ENCODE results near the gene JADE1. TPM values are rescaled to one million over a fixed set of nuclear protein-coding genes. Genes with fewer than 3 reads are reported as not detected.

Gene JADE1
- total and polyA plus RNA-seq, 9 of the 15 experiments (the other 6 are each of a cell fraction or from before 2014, with no cell fraction given): 8.3 to 37.9 (median 24.4) TPM

DNA sequence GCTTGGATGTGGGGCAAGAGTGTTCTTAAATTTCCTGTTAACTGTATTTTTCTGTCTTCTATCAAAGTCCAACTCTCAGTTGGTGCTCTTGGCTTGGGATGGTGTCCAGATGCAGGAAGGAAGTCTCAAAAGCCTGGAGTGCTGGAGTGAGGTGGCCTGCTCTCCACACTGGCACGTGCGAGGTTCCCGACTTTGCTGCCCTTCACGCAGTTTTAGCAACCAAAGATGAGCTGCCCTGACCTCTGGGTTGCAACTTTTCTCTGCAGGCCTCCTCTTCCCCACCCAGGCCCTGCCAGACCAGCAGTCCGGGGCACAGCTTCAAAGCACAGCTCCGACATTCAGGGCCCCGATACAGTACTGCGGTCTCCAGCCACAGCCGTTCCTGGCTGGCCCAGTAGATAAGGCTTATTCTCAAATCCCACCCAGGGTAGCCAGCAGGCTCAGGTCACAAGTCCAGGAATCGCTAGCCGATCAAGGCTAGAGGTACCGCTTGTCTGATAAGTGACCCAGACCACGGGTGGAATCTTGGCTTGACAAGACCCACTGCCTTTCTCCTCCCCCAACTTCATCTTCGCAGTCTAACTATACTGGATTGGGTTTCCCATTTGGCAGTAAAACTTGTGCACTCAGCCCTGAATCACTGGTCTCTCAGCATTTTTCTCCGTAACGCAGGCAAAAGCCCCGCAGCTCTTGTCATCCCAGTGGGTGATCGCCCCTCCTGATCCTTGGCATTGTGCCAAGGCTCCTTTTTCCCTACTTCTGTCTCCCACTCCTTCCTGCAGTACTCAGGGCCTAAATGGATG lies 21.8 kb upstream of the JADE1 start (continued):
- TF ChIP-seq TCF7 (IDR thresholded peaks at IDR 0.05; ENCODE audit: borderline replicate concordance) (0 out of 2 replicates have a peak, but pooled peaks have one; percentile 75), TAL1 (IDR thresholded peaks at IDR 0.05) (peak; percentile 78), CREB1 (IDR thresholded peaks at IDR 0.05) (peak; percentile 21; the same call in 1 of the 2 replicates), CREB1 (CRISPR knock-in tag; IDR thresholded peaks at IDR 0.05) (no peak), DPF2 (IDR thresholded peaks at IDR 0.05) (peak; percentile 67), ZNF766 (CRISPR knock-in tag; conservative IDR thresholded peaks at IDR 0.05) (peak; percentile 48; the same call in 1 of the 2 replicates), JUN (IDR thresholded peaks at IDR 0.05; ENCODE audit: borderline replicate concordance, low read depth, low read length) (0 out of 2 replicates have a peak, but pooled peaks have one; percentile 7), JUN (CRISPR knock-in tag; IDR thresholded peaks at IDR 0.05; ENCODE audit: borderline replicate concordance) (no peak), RNF2 (IDR thresholded peaks at IDR 0.05) (0 out of 2 replicates have a peak, but pooled peaks have one; percentile 42), GABPA (tag; conservative IDR thresholded peaks at IDR 0.05; ENCODE audit: low read depth) (no peak), NCOA1 (IDR thresholded peaks at IDR 0.05; ENCODE audit: low read depth) (no peak), MYC (IDR thresholded peaks at IDR 0.05; ENCODE audit: low read depth, low read length) (0 out of 2 replicates have a peak, but pooled peaks have one; percentile 20), MYC (CRISPR knock-in tag; IDR thresholded peaks at IDR 0.05; ENCODE audit: borderline replicate concordance, low read depth) (no peak), FOXM1 (IDR thresholded peaks at IDR 0.05; ENCODE audit: low read depth) (peak; percentile 19; the same call in 1 of the 2 replicates), FOXM1 (CRISPR knock-in tag; IDR thresholded peaks at IDR 0.05; ENCODE audit: low read depth) (no peak), POLR2AphosphoS5 (IDR thresholded peaks at IDR 0.05; ENCODE audit: control insufficient read depth, insufficient read depth, low read depth, low read length) (peak; percentile 61), CEBPB (tag; IDR thresholded peaks at IDR 0.05) (no peak), SP1 (CRISPR knock-in tag; IDR thresholded peaks at IDR 0.05) (0 out of 2 replicates have a peak, but pooled peaks have one; percentile 29), JUND (IDR thresholded peaks at IDR 0.05; ENCODE audit: borderline replicate concordance, low read depth, low read length) (0 out of 2 replicates have a peak, but pooled peaks have one; percentile 7), JUND (tag; IDR thresholded peaks at IDR 0.05; ENCODE audit: borderline replicate concordance, low read depth, low read length) (no peak), DNMT1 (IDR thresholded peaks at IDR 0.05) (no peak), CBFA2T2 (conservative IDR thresholded peaks at IDR 0.05) (peak; percentile 80), BHLHE40 (IDR thresholded peaks at IDR 0.05; ENCODE audit: low read length) (peak; percentile 77), CBFB (CRISPR knock-in tag; IDR thresholded peaks at IDR 0.05) (peak; percentile 81; the same call in 1 of the 2 replicates), CHD4 (IDR thresholded peaks at IDR 0.05; ENCODE audit: insufficient read depth, insufficient replicate concordance, low read depth, low read length, poor library complexity, severe bottlenecking) (no peak), SMARCE1 (IDR thresholded peaks at IDR 0.05) (peak; percentile 69)
- TF ChIP-seq, protein P1, sequence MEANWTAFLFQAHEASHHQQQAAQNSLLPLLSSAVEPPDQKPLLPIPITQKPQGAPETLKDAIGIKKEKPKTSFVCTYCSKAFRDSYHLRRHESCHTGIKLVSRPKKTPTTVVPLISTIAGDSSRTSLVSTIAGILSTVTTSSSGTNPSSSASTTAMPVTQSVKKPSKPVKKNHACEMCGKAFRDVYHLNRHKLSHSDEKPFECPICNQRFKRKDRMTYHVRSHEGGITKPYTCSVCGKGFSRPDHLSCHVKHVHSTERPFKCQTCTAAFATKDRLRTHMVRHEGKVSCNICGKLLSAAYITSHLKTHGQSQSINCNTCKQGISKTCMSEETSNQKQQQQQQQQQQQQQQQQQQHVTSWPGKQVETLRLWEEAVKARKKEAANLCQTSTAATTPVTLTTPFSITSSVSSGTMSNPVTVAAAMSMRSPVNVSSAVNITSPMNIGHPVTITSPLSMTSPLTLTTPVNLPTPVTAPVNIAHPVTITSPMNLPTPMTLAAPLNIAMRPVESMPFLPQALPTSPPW (CRISPR knock-in tag; IDR thresholded peaks at IDR 0.05): peak; percentile 29
- TF ChIP-seq, protein P2, sequence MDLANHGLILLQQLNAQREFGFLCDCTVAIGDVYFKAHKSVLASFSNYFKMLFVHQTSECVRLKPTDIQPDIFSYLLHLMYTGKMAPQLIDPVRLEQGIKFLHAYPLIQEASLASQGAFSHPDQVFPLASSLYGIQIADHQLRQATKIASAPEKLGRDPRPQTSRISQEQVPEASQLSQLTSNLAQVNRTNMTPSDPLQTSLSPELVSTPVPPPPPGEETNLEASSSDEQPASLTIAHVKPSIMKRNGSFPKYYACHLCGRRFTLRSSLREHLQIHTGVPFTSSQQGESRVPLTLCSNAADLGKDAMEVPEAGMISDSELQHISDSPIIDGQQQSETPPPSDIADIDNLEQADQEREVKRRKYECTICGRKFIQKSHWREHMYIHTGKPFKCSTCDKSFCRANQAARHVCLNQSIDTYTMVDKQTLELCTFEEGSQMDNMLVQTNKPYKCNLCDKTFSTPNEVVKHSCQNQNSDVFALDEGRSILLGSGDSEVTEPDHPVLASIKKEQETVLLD (IDR thresholded peaks at IDR 0.05): peak; percentile 62; the same call in 1 of the 2 replicates

Data from K562 (cell line).